HepG2 (cell line): Measurements from ENCODE around the gene LRRC74B. TPM values are rescaled to one million over a fixed set of nuclear protein-coding genes. Genes with fewer than 3 reads are reported as not detected.

Experiments
- ATAC-seq: fragments of 200-7000 bp; cut with Tn5 transposase; 3 replicates; pipeline ENCODE4 v1.9.1; 2020; ENCODE audit warnings: mild to moderate bottlenecking, moderate library complexity
- BruUV-seq: library from RNA; stranded (reverse); fragments of 400-500 nt; replicated peaks from 2 replicates; lab custom pipeline; 2021; lab: Mats Ljungman, UMichigan
- CTCF ChIA-PET: fragments of 300-600 bp; formaldehyde crosslinking; extraction: SDS; loops from one replicate; lab custom pipeline; 2021; ENCODE audit warnings: low total read pairs, inconsistent platforms, low intra/inter-chr PET ratio; lab: Yijun Ruan, JAX
- POLR2A ChIA-PET: fragments of 350-600 bp; sonication (Branson Sonifier 250); formaldehyde crosslinking; loops from one replicate; lab custom pipeline; 2020; ENCODE audit warnings: antibody characterized with exemption, inconsistent platforms; lab: Yijun Ruan, JAX
- DNase-seq: peaks from one replicate; pipeline ENCODE4 v3.0.0-alpha.2; 2015; ENCODE audit warnings: low spot score
- FAIRE-seq: peaks from 3 replicates; lab custom pipeline; 2011; peaks lifted over from hg19 to GRCh38; lab: Jason Lieb, UNC
- H2AFZ ChIP-seq: one replicate; pipeline ENCODE4 v1.6.1; 2011; ENCODE audit warnings: low read length, inconsistent platforms
- H3K27ac ChIP-seq: fragments of 300-600 bp; 3 replicates; pipeline ENCODE4 v1.8.0; 2011; ENCODE audit warnings: mixed run types, mild to moderate bottlenecking, mixed read lengths, low read length, inconsistent platforms; ENCODE audit not compliant: insufficient read depth; ENCODE audit errors: extremely low read length
- H3K27me3 ChIP-seq, 2 experiments: fragments of 200-600 bp in 1 of 2; 2 replicates in 1 of 2; 3 replicates in 1 of 2; pipeline versions ENCODE4 v1.6.0 to v1.8.0; 2011; ENCODE audit warnings: low read length in 2 of 2, mild to moderate bottlenecking in 2 of 2, moderate library complexity in 2 of 2, inconsistent platforms in 1 of 2; ENCODE audit not compliant: insufficient read depth in 2 of 2, control insufficient read depth in 1 of 2
- H3K36me3 ChIP-seq, 2 experiments: fragments of 200-600 bp in 1 of 2; replicated peaks in 1 of 2; 2 replicates in 1 of 2; 3 replicates in 1 of 2; pipeline versions ENCODE4 v1.5.1 to v1.8.0; 2011; ENCODE audit warnings: low read length in 2 of 2, inconsistent platforms in 1 of 2; ENCODE audit not compliant: insufficient read depth in 2 of 2, control insufficient read depth in 1 of 2
- H3K4me1 ChIP-seq: 2 replicates; pipeline ENCODE4 v1.5.1; 2012; ENCODE audit warnings: low read length, inconsistent platforms; ENCODE audit not compliant: insufficient read depth
- H3K4me2 ChIP-seq: 2 replicates; pipeline ENCODE4 v1.6.0; 2011; ENCODE audit warnings: low read depth, low read length, inconsistent platforms
- H3K4me3 ChIP-seq, 3 experiments: fragments of 200-600 bp in 1 of 3; sonication (generic), shearing (Covaris generic) in 1 of 3; replicated peaks in 1 of 3; 2 replicates each; pipeline ENCODE4 v1.5.1; 2011 to 2016; ENCODE audit warnings: low read length in 3 of 3, inconsistent platforms in 2 of 3, low read depth in 2 of 3, mild to moderate bottlenecking in 2 of 3, control low read depth in 1 of 3, mixed read lengths in 1 of 3; ENCODE audit not compliant: insufficient read depth in 1 of 3
- H3K79me2 ChIP-seq: one replicate; pipeline ENCODE4 v1.6.1; 2011; ENCODE audit warnings: low read length, inconsistent platforms; ENCODE audit not compliant: insufficient read depth
- H3K9ac ChIP-seq: 2 replicates; pipeline ENCODE4 v1.6.0; 2011; ENCODE audit warnings: mild to moderate bottlenecking, low read depth, low read length, inconsistent platforms; ENCODE audit not compliant: insufficient read depth
- H3K9me3 ChIP-seq: 2 replicates; pipeline ENCODE4 v1.5.1; 2012; ENCODE audit warnings: mild to moderate bottlenecking, low read length
- H4K20me1 ChIP-seq: 2 replicates; pipeline ENCODE4 v1.6.0; 2011; ENCODE audit warnings: inconsistent platforms, mild to moderate bottlenecking, low read length, moderate library complexity; ENCODE audit not compliant: insufficient read depth
- HNRNPLL ChIP-seq: fragments of 200-400 bp; formaldehyde crosslinking; IDR thresholded peaks from 2 replicates; pipeline ENCODE4 v1.6.1; 2017; ENCODE audit warnings: mild to moderate bottlenecking, low read depth, low read length; ENCODE audit not compliant: poor library complexity, severe bottlenecking
- MXD3 ChIP-seq: IDR thresholded peaks from 2 replicates; pipeline ENCODE4 v1.6.1; 2016; ENCODE audit warnings: mild to moderate bottlenecking, missing biosample characterization, missing genetic modification reagents
- NFAT5 ChIP-seq: sonication (generic); formaldehyde crosslinking; IDR thresholded peaks from 2 replicates; pipeline ENCODE4 v1.4.0; 2020; ENCODE audit warnings: missing genetic modification reagents
- NFYC ChIP-seq: IDR thresholded peaks from 2 replicates; pipeline ENCODE4 v1.6.1; 2016; ENCODE audit warnings: missing genetic modification reagents, missing compliant biosample characterization
- PHF21A ChIP-seq: sonication (generic); formaldehyde crosslinking; IDR thresholded peaks from 2 replicates; pipeline ENCODE4 v1.5.0; 2020; ENCODE audit warnings: mild to moderate bottlenecking, missing genetic modification reagents
- SIX4 ChIP-seq: sonication (generic); formaldehyde crosslinking; IDR thresholded peaks from 2 replicates; pipeline ENCODE4 v1.4.0; 2020; ENCODE audit warnings: missing genetic modification reagents
- SP1 ChIP-seq, 2 experiments: fragments of 450-650 bp in 1 of 2; sonication (generic) in 1 of 2; formaldehyde crosslinking in 1 of 2; IDR thresholded peaks; 2 replicates each; pipeline versions ENCODE4 v1.4.0 to v1.6.1; 2016 to 2020; ENCODE audit warnings: missing genetic modification reagents in 1 of 2
- SP4 ChIP-seq: sonication (generic); formaldehyde crosslinking; IDR thresholded peaks from 2 replicates; pipeline ENCODE4 v1.8.1; 2023; ENCODE audit warnings: mild to moderate bottlenecking, missing genetic modification reagents
- TBX2 ChIP-seq: sonication (generic); formaldehyde crosslinking; IDR thresholded peaks from 2 replicates; pipeline ENCODE4 v1.5.0; 2020; ENCODE audit warnings: missing genetic modification reagents, mild to moderate bottlenecking, borderline replicate concordance
- TFDP1 ChIP-seq: IDR thresholded peaks from 2 replicates; pipeline ENCODE4 v1.6.1; 2016; ENCODE audit warnings: missing compliant biosample characterization, missing genetic modification reagents, borderline replicate concordance
- ZEB1 ChIP-seq: IDR thresholded peaks from 2 replicates; pipeline ENCODE4 v1.6.1; 2012; ENCODE audit warnings: mild to moderate bottlenecking, low read depth, inconsistent platforms; ENCODE audit not compliant: insufficient replicate concordance
- ZNF546 ChIP-seq: sonication (generic); formaldehyde crosslinking; conservative IDR thresholded peaks from 2 replicates; pipeline ENCODE4 v1.8.1; 2023; ENCODE audit warnings: mild to moderate bottlenecking, missing genetic modification reagents
- ZSCAN12 ChIP-seq: sonication (generic); formaldehyde crosslinking; IDR thresholded peaks from 2 replicates; pipeline ENCODE4 v1.9.0; 2021; ENCODE audit warnings: mild to moderate bottlenecking, missing genetic modification reagents
- WGBS: methylation state at CpG from one replicate; pipeline ENCODE4 v1.1.6; 2017; ENCODE audit warnings: low lambda C conversion rate; 5-methylcytosine and 5-hydroxymethylcytosine counted together
- in situ Hi-C: cut with HindIII; loops from 2 replicates; pipeline ENCODE4 v1.10.0; 2017; ENCODE audit warnings: low pct_unique_long_range_greater_than_20kb; ENCODE audit not compliant: extremely low pct_ligation_motif_present
- intact Hi-C: fragments of 100-400 bp; cut with micrococcal nuclease; formaldehyde crosslinking; loops from one replicate; pipeline ENCODE4 v1.10.0; 2022; ENCODE audit not compliant: unreplicated experiment
- polyA plus RNA-seq, 8 experiments: library from polyadenylated mRNA; depleted of rRNA in 3 of 8; stranded (reverse) in 7 of 8; unstranded in 1 of 8; fragments of >200 nt; fragmentation: Illumina TruSeq in 4 of 8; extraction: Trizol in 4 of 8; gene quantifications; 2 replicates each; pipeline versions ENCODE4 v1.2.1 to v1.2.3, GENCODE V29; 2011 to 2016; ENCODE audit warnings: low read depth in 4 of 8, missing spikeins in 1 of 8, mixed read lengths in 1 of 8; ENCODE audit not compliant: insufficient read depth in 1 of 8
- total RNA-seq, 5 experiments: library from RNA; depleted of rRNA; stranded (reverse); fragments of >200 nt; fragmentation: Illumina TruSeq; extraction: Trizol; gene quantifications; 2 replicates each; pipeline ENCODE4 v1.2.3, GENCODE V29; 2016; ENCODE audit warnings: low read depth in 1 of 5

The LRRC74B gene
- total and polyA plus RNA-seq, 2 of the 13 experiments (the other 11 are each of a cell fraction or from before 2014, with no cell fraction given), result not detected

- ATAC-seq (no peak), FAIRE-seq (no peak), DNase-seq (no peak)
- Histone ChIP-seq H3K4me1 (peaks cover 9% of the 10 kb centered on the region), H2AFZ (no peak overlapping the region), H3K79me2 (no peaks in the 10 kb centered on the region), H3K4me3 (no peak overlapping the region), H4K20me1 (no peaks in the 10 kb centered on the region), H3K27me3 (peaks cover 10 to 62% of the 10 kb centered on the region in 2 experiments; a peak in 4 of 5 replicates), H3K36me3 (no peaks in the 10 kb centered on the region), H3K4me2 (no peak overlapping the region), H3K9me3 (no peaks in the 10 kb centered on the region), H3K9ac (no peak overlapping the region), H3K27ac (no peak overlapping the region)
- in situ Hi-C loops (no loop called here), intact Hi-C loops (no loop called here)
- POLR2A ChIA-PET, result no interaction called here
- 16% methylated on average over 8 of the region's 8 CpGs for WGBS
- BruUV-seq, result no TSS peak
- TF ChIP-seq ZSCAN12 (CRISPR knock-in tag), result no peak
- no peak for TF ChIP-seq HNRNPLL
- TF ChIP-seq NFAT5 (CRISPR knock-in tag), result no peak
- no peak for TF ChIP-seq SP4 (CRISPR knock-in tag)
- no peak for TF ChIP-seq NFYC (CRISPR knock-in tag)
- no peak for TF ChIP-seq TFDP1 (CRISPR knock-in tag)
- TF ChIP-seq ZNF546 (CRISPR knock-in tag), result no peak
- no peak for TF ChIP-seq PHF21A (CRISPR knock-in tag)
- TF ChIP-seq SIX4 (CRISPR knock-in tag), result no peak
- no peak for TF ChIP-seq TBX2 (CRISPR knock-in tag)
- no peak for TF ChIP-seq SP1 (IDR thresholded peaks at IDR 0.05)
- no peak for TF ChIP-seq SP1 (CRISPR knock-in tag; IDR thresholded peaks at IDR 0.05)
- TF ChIP-seq MXD3 (CRISPR knock-in tag), result no peak
- TF ChIP-seq ZEB1, result no peak
- CTCF ChIA-PET, result no interaction called here
Observed at GRCh38 chr22:21025266-21025665, 20.5 kb upstream of the LRRC74B start.
